GM23248 (cell line): ENCODE results near the gene STIL. TPM values are rescaled to one million over a fixed set of nuclear protein-coding genes. Genes with fewer than 3 reads are reported as not detected.
A peak's percentile ranks its signal among the peaks of the same experiment; 100 is the strongest.

ENCODE experiments used
- DNase-seq: peaks from one replicate; pipeline ENCODE4 v3.0.0-alpha.2; 2015
- H2AFZ ChIP-seq: fragments of 200-600 bp; sonication (generic); 2 replicates; pipeline ENCODE4 v1.6.1; 2016; ENCODE audit warnings: antibody characterized with exemption
- H3F3A ChIP-seq: fragments of 200-600 bp; sonication (generic); 2 replicates; pipeline ENCODE4 v1.6.1; 2016; ENCODE audit warnings: mild to moderate bottlenecking, antibody characterized with exemption, mixed run types; ENCODE audit not compliant: insufficient read depth
- H3K27ac ChIP-seq: fragments of 200-600 bp; sonication (generic); 2 replicates; pipeline ENCODE4 v1.5.1; 2016; ENCODE audit warnings: mild to moderate bottlenecking
- H3K27me3 ChIP-seq: fragments of 200-600 bp; sonication (generic); replicated peaks from 2 replicates; pipeline ENCODE4 v1.6.1; 2016; ENCODE audit warnings: mild to moderate bottlenecking; ENCODE audit not compliant: insufficient read depth
- H3K36me3 ChIP-seq: fragments of 200-600 bp; sonication (generic); 2 replicates; pipeline ENCODE4 v1.6.1; 2016; ENCODE audit warnings: low read depth, mild to moderate bottlenecking
- H3K4me1 ChIP-seq: fragments of 200-600 bp; sonication (generic); 2 replicates; pipeline ENCODE4 v1.6.1; 2016; ENCODE audit warnings: mild to moderate bottlenecking; ENCODE audit not compliant: insufficient read depth
- H3K4me2 ChIP-seq: fragments of 200-600 bp; sonication (generic); one replicate; pipeline ENCODE4 v1.6.1; 2016; ENCODE audit warnings: mild to moderate bottlenecking; ENCODE audit not compliant: unreplicated experiment
- H3K4me3 ChIP-seq: fragments of 200-600 bp; sonication (generic); 2 replicates; pipeline ENCODE4 v1.5.1; 2016; ENCODE audit warnings: mild to moderate bottlenecking
- H3K79me2 ChIP-seq: fragments of 200-600 bp; sonication (generic); 2 replicates; pipeline ENCODE4 v1.6.1; 2016; ENCODE audit warnings: mild to moderate bottlenecking; ENCODE audit not compliant: insufficient read depth
- H3K9ac ChIP-seq: fragments of 200-600 bp; sonication (generic); 2 replicates; pipeline ENCODE4 v1.6.1; 2016; ENCODE audit warnings: mild to moderate bottlenecking
- H3K9me2 ChIP-seq: fragments of 200-600 bp; sonication (generic); 2 replicates; pipeline ENCODE4 v1.6.1; 2016; ENCODE audit warnings: mixed run types, mild to moderate bottlenecking, moderate library complexity; ENCODE audit not compliant: insufficient read depth
- H3K9me3 ChIP-seq: fragments of 200-600 bp; sonication (generic); one replicate; pipeline ENCODE4 v1.6.1; 2017; ENCODE audit warnings: low read depth
- H4K20me1 ChIP-seq: fragments of 200-600 bp; sonication (generic); 2 replicates; pipeline ENCODE4 v1.6.0; 2016; ENCODE audit not compliant: insufficient read depth
- EZH2 ChIP-seq: fragments of 200-600 bp; sonication (generic); IDR thresholded peaks from 2 replicates; pipeline ENCODE4 v1.6.1; 2018; ENCODE audit warnings: antibody characterized with exemption, mild to moderate bottlenecking; ENCODE audit not compliant: insufficient read depth, poor library complexity, severe bottlenecking
- EZH2phosphoT487 ChIP-seq: fragments of 200-600 bp; sonication (generic); IDR thresholded peaks from 2 replicates; pipeline ENCODE4 v1.6.1; 2018; ENCODE audit warnings: antibody characterized with exemption, moderate library complexity, mild to moderate bottlenecking, low read depth; ENCODE audit not compliant: insufficient read depth
- WGBS, 2 experiments: methylation state at CpG; one replicate each; pipeline ENCODE4 v1.1.6; 2015 to 2017; ENCODE audit warnings: low lambda C conversion rate in 2 of 2, low coverage in 1 of 2; ENCODE audit errors: missing lambda C conversion rate in 2 of 2; 5-methylcytosine and 5-hydroxymethylcytosine counted together
- in situ Hi-C: fragments of 300-500 bp; cut with MboI; formaldehyde crosslinking; loops from 2 replicates; pipeline ENCODE4 v1.15.0; 2020
- polyA plus RNA-seq: library from polyadenylated mRNA; unstranded; fragments of >200 nt; fragmentation: Nextera tagmentation; extraction: Ambion mirVana; gene quantifications from 2 replicates; pipeline ENCODE4 v1.2.1, GENCODE V29; 2016
- total RNA-seq: library from RNA; depleted of rRNA; stranded (reverse); fragments of >200 nt; shearing (Covaris generic); gene quantifications from 2 replicates; pipeline ENCODE4 v1.2.3, GENCODE V29; 2014

Gene STIL
- total and polyA plus RNA-seq, 2 experiments from 2014 or later = 7.2 to 17.1 TPM

DNA sequence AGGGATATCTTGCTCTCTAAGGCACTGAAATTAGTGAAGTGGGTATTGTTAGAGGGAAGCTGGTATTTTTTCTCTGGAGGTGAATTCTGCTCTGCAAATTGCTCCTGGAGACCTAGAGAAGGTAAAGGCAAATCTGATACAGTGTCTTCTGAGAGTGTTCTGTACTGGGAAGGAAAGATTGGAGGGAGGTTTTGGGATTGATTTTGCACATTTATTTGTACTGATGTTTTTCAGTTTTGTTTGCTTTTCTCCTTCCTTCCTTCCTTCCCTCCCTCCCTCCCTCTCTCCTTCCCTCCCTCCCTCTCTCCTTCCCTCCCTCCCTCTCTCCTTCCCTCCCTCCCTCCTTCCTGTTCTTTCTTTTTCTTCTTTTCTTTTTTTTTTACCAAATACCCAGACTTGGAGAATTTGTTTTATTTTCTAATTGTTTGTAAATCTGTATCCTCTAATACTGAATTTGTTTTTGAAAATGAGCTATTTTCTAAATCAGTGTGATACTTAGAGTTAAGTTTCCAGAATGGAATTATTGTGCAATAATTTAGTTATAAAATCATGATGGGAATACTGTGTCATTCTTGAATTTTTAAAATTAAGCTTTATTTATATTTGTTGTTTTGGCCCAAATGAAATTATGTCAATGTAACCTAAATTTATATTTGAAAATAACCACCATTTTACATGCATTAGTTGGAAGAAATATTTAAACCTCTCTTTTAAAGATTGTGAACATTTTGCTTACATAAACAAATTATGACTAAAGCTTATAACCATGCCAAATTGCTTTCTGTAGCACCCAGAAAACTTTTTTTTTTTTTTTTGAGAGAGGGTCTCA is 24.5 kb upstream of the STIL start:
- H3K4me2 ChIP-seq = no peak overlapping the region
- peaks cover 14% of the 10 kb centered on the region for H3K4me1 ChIP-seq
- H4K20me1 ChIP-seq = no peaks in the 10 kb centered on the region
- no peak for TF ChIP-seq EZH2phosphoT487
- no peak for TF ChIP-seq EZH2
- DNase-seq = no peak
- no peak overlapping the region for H3K4me3 ChIP-seq
- no peaks in the 10 kb centered on the region; the same call in 1 of the 2 replicates for H3K36me3 ChIP-seq
- H3F3A ChIP-seq = peaks cover 12% of the 10 kb centered on the region
- H3K9ac ChIP-seq = no peak overlapping the region
- no peaks in the 10 kb centered on the region for H3K9me3 ChIP-seq
- no peak overlapping the region for H3K27ac ChIP-seq
- H2AFZ ChIP-seq = no peak overlapping the region
- no peaks in the 10 kb centered on the region for H3K27me3 ChIP-seq
- no peaks in the 10 kb centered on the region for H3K9me2 ChIP-seq
- in situ Hi-C loops = no loop called here
- H3K79me2 ChIP-seq = peaks cover 89% of the 10 kb centered on the region

DNA sequence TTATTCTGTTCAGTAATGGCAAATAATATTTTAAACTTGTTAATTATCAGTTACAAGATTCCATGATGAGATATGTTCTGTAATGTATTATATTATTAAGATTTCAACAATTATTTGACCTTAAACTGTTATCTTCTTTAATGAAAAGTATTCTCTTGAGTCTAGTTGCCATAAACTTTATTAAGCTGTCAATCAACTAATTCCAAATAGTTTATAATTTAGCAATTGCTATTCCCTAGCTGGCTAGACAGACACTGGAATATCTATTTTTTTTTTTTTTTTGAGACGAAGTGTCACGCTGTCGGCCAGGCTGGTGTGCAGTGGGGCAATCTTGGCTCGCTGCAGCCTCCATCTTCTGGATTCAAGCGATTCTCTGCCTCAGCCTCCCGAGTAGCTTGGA is 23.4 kb upstream of the STIL start:
- Histone ChIP-seq H3K4me2 (no peak overlapping the region), H3K79me2 (peaks cover 77% of the 10 kb centered on the region), H3K4me1 (peaks cover 20% of the 10 kb centered on the region), H3K27me3 (no peaks in the 10 kb centered on the region), H4K20me1 (no peaks in the 10 kb centered on the region), H3F3A (peaks cover 23% of the 10 kb centered on the region), H3K4me3 (no peak overlapping the region), H3K9me2 (no peaks in the 10 kb centered on the region), H3K9me3 (no peaks in the 10 kb centered on the region), H3K36me3 (no peaks in the 10 kb centered on the region), H3K27ac (no peak overlapping the region), H2AFZ (no peak overlapping the region), H3K9ac (no peak overlapping the region)
- TF ChIP-seq EZH2phosphoT487 (no peak), EZH2 (no peak)
- in situ Hi-C loops = no loop called here
- DNase-seq = no peak
- 92 to 93% methylated on average over 6 of the region's 6 CpGs for WGBS, 2 experiments

DNA sequence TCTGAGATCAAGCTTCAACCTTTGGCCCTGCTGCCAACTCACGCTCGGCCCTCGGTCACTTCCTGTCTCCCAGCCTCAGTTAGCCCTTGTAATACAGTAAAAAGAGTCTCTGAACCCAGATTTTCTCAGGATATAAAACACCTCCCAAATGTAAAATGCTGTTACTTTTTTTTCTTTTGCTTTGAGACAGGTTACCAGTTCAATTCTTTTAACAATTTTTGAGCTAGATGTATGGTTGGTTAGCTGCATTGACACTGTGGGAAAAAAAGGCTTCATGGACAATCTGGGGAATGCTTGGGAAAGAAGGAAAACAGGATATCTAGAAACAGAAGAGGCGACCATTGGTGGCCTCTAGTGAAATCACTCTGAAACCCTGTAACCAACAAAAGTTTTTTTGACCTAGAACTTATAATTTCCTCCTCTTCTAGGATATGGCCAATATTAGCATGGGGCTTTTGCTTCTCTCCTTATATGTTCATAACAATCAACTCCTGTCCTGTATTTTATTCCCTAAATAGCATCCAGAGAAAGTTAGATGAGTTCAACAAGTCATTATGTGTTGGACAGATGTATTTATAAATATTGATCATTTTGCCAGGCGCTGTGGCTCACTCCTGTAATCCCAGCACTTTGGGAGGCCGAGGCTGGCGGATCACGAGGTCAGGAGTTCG is 21.0 kb upstream of the STIL start:
- peak overlapping the region; percentile 87 for H2AFZ ChIP-seq
- H3K9me3 ChIP-seq = no peaks in the 10 kb centered on the region
- peak; percentile 27 for DNase-seq
- H4K20me1 ChIP-seq = no peaks in the 10 kb centered on the region
- peak overlapping the region; percentile 95 for H3K9ac ChIP-seq
- H3K4me3 ChIP-seq = peak overlapping the region; percentile 97
- peaks cover 27% of the 10 kb centered on the region for H3K4me1 ChIP-seq
- peaks cover 32% of the 10 kb centered on the region for H3F3A ChIP-seq
- no peaks in the 10 kb centered on the region for H3K27me3 ChIP-seq
- 51 to 52% methylated on average over 9 of the region's 9 CpGs for WGBS, 2 experiments
- no peaks in the 10 kb centered on the region for H3K36me3 ChIP-seq
- peak overlapping the region; percentile 98 for H3K4me2 ChIP-seq
- peaks cover 67% of the 10 kb centered on the region for H3K79me2 ChIP-seq
- no peaks in the 10 kb centered on the region for H3K9me2 ChIP-seq
- in situ Hi-C loops = no loop called here
- TF ChIP-seq EZH2 = no peak
- no peak for TF ChIP-seq EZH2phosphoT487
- H3K27ac ChIP-seq = peak overlapping the region; percentile 93

DNA sequence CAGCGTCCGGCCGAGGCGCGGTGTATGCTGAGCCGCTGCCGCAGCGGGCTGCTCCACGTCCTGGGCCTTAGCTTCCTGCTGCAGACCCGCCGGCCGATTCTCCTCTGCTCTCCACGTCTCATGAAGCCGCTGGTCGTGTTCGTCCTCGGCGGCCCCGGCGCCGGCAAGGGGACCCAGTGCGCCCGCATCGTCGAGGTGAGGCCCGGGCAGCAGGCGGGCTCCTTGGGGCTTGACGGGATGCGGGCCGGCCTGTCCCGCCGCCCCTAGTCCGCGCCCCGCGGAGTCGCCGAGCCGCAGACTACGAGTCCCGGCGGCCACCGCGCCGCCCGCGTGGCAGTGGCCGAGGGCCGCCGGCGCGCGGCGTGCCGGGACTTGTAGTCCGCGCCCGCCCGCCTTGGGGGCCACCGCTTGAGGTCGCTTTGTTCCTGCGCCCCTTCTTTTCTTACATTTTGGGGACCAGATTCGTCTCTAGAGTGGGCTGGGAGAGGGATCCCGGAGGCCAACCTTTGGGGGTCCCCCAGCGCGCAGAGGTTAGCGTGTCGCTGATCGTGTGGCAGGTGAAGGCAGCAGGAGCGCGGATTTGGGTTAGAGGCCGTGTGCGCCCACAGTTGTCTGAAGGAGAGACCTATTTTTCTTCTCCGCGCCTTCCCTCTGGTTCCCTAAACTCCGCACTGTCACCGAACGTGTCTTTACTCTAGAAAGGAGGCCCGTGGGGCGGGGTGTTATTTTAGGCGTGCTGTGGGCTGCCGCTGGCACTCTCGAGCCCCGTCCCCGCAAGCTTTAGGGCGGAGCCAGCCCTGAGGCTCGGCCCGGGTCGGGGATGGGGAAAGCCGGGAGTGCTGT is 20.2 kb upstream of the STIL start:
- WGBS, 2 experiments = 1% methylated on average over 58 to 84 of the region's 90 CpGs
- Histone ChIP-seq H3K4me3 (peak overlapping the region; percentile 97), H3F3A (peaks cover 32% of the 10 kb centered on the region), H3K27ac (peak overlapping the region; percentile 93), H4K20me1 (no peaks in the 10 kb centered on the region), H2AFZ (peak overlapping the region; percentile 87), H3K4me1 (peaks cover 27% of the 10 kb centered on the region), H3K9ac (peak overlapping the region; percentile 95), H3K9me3 (no peaks in the 10 kb centered on the region), H3K4me2 (peak overlapping the region; percentile 98), H3K36me3 (no peaks in the 10 kb centered on the region), H3K9me2 (no peaks in the 10 kb centered on the region), H3K79me2 (peaks cover 60% of the 10 kb centered on the region), H3K27me3 (no peaks in the 10 kb centered on the region)
- TF ChIP-seq EZH2 (no peak), EZH2phosphoT487 (no peak)
- in situ Hi-C loops = no loop called here
- DNase-seq = peak; percentile 96
